GM11168 (cell line): ENCODE results near the gene CUL1.
"Not testable (repeated sequence)": the region's sequence is repeated elsewhere in the genome, so short reads cannot be mapped to it uniquely, and the experiment has no call there.

Source experiments
- in situ Hi-C: fragments of 300-500 bp; cut with MboI; formaldehyde crosslinking; loops from one replicate; pipeline ENCODE4 v1.12.0; 2022; ENCODE audit warnings: low sequenced_read_pairs; ENCODE audit not compliant: unreplicated experiment

CUL1 gene

GRCh38 chr7:148695953-148696352 lies 2.8 kb upstream of the CUL1 start:
- in situ Hi-C loops = no loop called here

- in situ Hi-C loops = no loop called here
Observed at GRCh38 chr7:148696787-148697186, 1.9 kb upstream of the CUL1 start.

- in situ Hi-C loops = no loop called here
Observed at GRCh38 chr7:148697256-148698006, 1.3 kb upstream of the CUL1 start.

GRCh38 chr7:148698007-148698396 lies 701 bp upstream of the CUL1 start:
- in situ Hi-C loops = no loop called here

GRCh38 chr7:148699024-148699781 lies 500 bp downstream of the CUL1 start:
- in situ Hi-C loops = no loop called here

GRCh38 chr7:148699782-148700629 lies 1.3 kb downstream of the CUL1 start:
- in situ Hi-C loops = no loop called here

GRCh38 chr7:148700661-148701064 lies 2.0 kb downstream of the CUL1 start:
- in situ Hi-C loops = no loop called here

GRCh38 chr7:148701414-148701813 lies 2.7 kb downstream of the CUL1 start:
- in situ Hi-C loops = no loop called here

GRCh38 chr7:148702876-148703670 lies 4.4 kb downstream of the CUL1 start:
- in situ Hi-C loops = no loop called here

- in situ Hi-C loops = not testable (repeated sequence)
Observed at GRCh38 chr7:148703671-148703962, 4.9 kb downstream of the CUL1 start.

GRCh38 chr7:148704189-148704588 lies 5.5 kb downstream of the CUL1 start:
- in situ Hi-C loops = no loop called here

GRCh38 chr7:148704970-148705369 lies 6.3 kb downstream of the CUL1 start:
- in situ Hi-C loops = no loop called here

- in situ Hi-C loops = no loop called here
Observed at GRCh38 chr7:148706368-148706767, 7.7 kb downstream of the CUL1 start.

GRCh38 chr7:148708026-148708885 lies 9.6 kb downstream of the CUL1 start:
- in situ Hi-C loops = no loop called here

- in situ Hi-C loops = no loop called here
Observed at GRCh38 chr7:148709014-148709413, 10.3 kb downstream of the CUL1 start.

GRCh38 chr7:148710426-148710825 lies 11.7 kb downstream of the CUL1 start:
- in situ Hi-C loops = not testable (repeated sequence)

GRCh38 chr7:148711191-148712102 lies 12.7 kb downstream of the CUL1 start:
- in situ Hi-C loops = no loop called here

GRCh38 chr7:148712678-148713329 lies 14.1 kb downstream of the CUL1 start:
- in situ Hi-C loops = no loop called here
